GM12878 (cell line): ENCODE data around the gene ODAD4. TPM values are rescaled to one million over a fixed set of nuclear protein-coding genes. Genes with fewer than 3 reads are reported as not detected.

Experiments used
- ATAC-seq: fragments of 200-7000 bp; cut with Tn5 transposase; 3 replicates; pipeline ENCODE4 v1.9.1; 2020; ENCODE audit warnings: mild to moderate bottlenecking, moderate library complexity
- BruUV-seq: library from RNA; stranded (reverse); fragments of 400-500 nt; replicated peaks from 2 replicates; lab custom pipeline; 2021; lab: Mats Ljungman, UMichigan
- CTCF ChIA-PET: fragments of 300-600 bp; sonication (Branson Sonifier 250); formaldehyde crosslinking; extraction: SDS; loops from one replicate; lab custom pipeline; 2021; ENCODE audit warnings: inconsistent platforms; lab: Yijun Ruan, JAX
- POLR2A ChIA-PET: fragments of 350-600 bp; formaldehyde crosslinking; extraction: SDS; loops from one replicate; lab custom pipeline; 2021; ENCODE audit warnings: inconsistent platforms; lab: Charles Lee
- RAD21 ChIA-PET: fragments of 300-600 bp; sonication (Branson Sonifier 250); formaldehyde crosslinking; loops from one replicate; lab custom pipeline; 2023; ENCODE audit warnings: antibody characterized with exemption; ENCODE audit not compliant: unreplicated experiment; lab: Charles Lee
- SMC1A ChIA-PET: fragments of 300-600 bp; sonication (Branson Sonifier 250); formaldehyde crosslinking; loops from one replicate; lab custom pipeline; 2023; ENCODE audit not compliant: unreplicated experiment, uncharacterized antibody; lab: Charles Lee
- DNase-seq: peaks from one replicate; pipeline ENCODE4 v3.0.0-alpha.2; 2011; ENCODE audit warnings: low read depth, low spot score
- FAIRE-seq: peaks from 3 replicates; lab custom pipeline; 2011; peaks lifted over from hg19 to GRCh38; lab: Jason Lieb, UNC
- H2AFZ ChIP-seq: 2 replicates; pipeline ENCODE4 v1.6.0; 2011; ENCODE audit warnings: low read depth, low read length, control low read depth; ENCODE audit not compliant: control insufficient read depth
- H3K27ac ChIP-seq: 2 replicates; pipeline ENCODE4 v1.5.1; 2011; ENCODE audit warnings: control low read depth; ENCODE audit not compliant: control insufficient read depth, insufficient read depth
- H3K27me3 ChIP-seq, 2 experiments: replicated peaks in 1 of 2; 2 replicates each; pipeline versions ENCODE4 v1.6.0 to v1.6.1; 2011; ENCODE audit warnings: low read length in 1 of 2; ENCODE audit not compliant: control insufficient read depth in 2 of 2, insufficient read depth in 2 of 2
- H3K36me3 ChIP-seq, 2 experiments: 2 replicates each; pipeline ENCODE4 v1.5.1; 2011; ENCODE audit warnings: low read length in 1 of 2; ENCODE audit not compliant: control insufficient read depth in 2 of 2, insufficient read depth in 2 of 2
- H3K4me1 ChIP-seq: 2 replicates; pipeline ENCODE4 v1.6.1; 2011; ENCODE audit warnings: mild to moderate bottlenecking, low read length, moderate library complexity, mixed read lengths; ENCODE audit not compliant: control insufficient read depth, insufficient read depth
- H3K4me2 ChIP-seq: 2 replicates; pipeline ENCODE4 v1.6.0; 2011; ENCODE audit warnings: control low read depth; ENCODE audit not compliant: control insufficient read depth, insufficient read depth
- H3K4me3 ChIP-seq: fragments of 200-600 bp; sonication (generic); 2 replicates; pipeline ENCODE4 v1.5.1; 2016
- H3K79me2 ChIP-seq: 2 replicates; pipeline ENCODE4 v1.6.0; 2011; ENCODE audit warnings: low read length; ENCODE audit not compliant: control insufficient read depth, insufficient read depth
- H3K9ac ChIP-seq: 2 replicates; pipeline ENCODE4 v1.8.0; 2011; ENCODE audit warnings: low read length, control low read depth, mixed read lengths; ENCODE audit not compliant: control insufficient read depth, insufficient read depth
- H3K9me3 ChIP-seq: replicated peaks from 3 replicates; pipeline ENCODE4 v1.5.1; 2011; ENCODE audit warnings: mild to moderate bottlenecking, low read length; ENCODE audit not compliant: control insufficient read depth, insufficient read depth
- H4K20me1 ChIP-seq: 2 replicates; pipeline ENCODE4 v1.6.0; 2011; ENCODE audit not compliant: control insufficient read depth, insufficient read depth
- CEBPB ChIP-seq, 2 experiments: fragments of 150-350 bp in 1 of 2; IDR thresholded peaks; 2 replicates each; pipeline ENCODE4 v1.6.1; 2012 to 2014; ENCODE audit warnings: low read depth in 2 of 2, low read length in 2 of 2, borderline replicate concordance in 1 of 2, inconsistent platforms in 1 of 2
- CHD2 ChIP-seq: IDR thresholded peaks from 2 replicates; pipeline ENCODE4 v1.6.1; 2011; ENCODE audit warnings: low read depth, low read length, improper control_type of control experiment, borderline replicate concordance
- MLLT1 ChIP-seq: fragments of 450-650 bp; IDR thresholded peaks from 2 replicates; pipeline ENCODE4 v1.6.1; 2016; ENCODE audit warnings: mild to moderate bottlenecking
- POLR2AphosphoS2 ChIP-seq: IDR thresholded peaks from 2 replicates; pipeline ENCODE4 v1.6.1; 2011; ENCODE audit warnings: low read depth, mild to moderate bottlenecking, low read length, improper control_type of control experiment, moderate library complexity
- RB1 ChIP-seq: fragments of 450-650 bp; formaldehyde crosslinking; IDR thresholded peaks from 2 replicates; pipeline ENCODE4 v1.6.1; 2017; ENCODE audit warnings: mild to moderate bottlenecking, borderline replicate concordance
- SUZ12 ChIP-seq: fragments of 200-600 bp; sonication (generic); IDR thresholded peaks from one replicate; pipeline ENCODE4 v1.6.1; 2018; ENCODE audit warnings: antibody characterized with exemption, mild to moderate bottlenecking; ENCODE audit not compliant: unreplicated experiment
- YBX1 ChIP-seq: fragments of 450-650 bp; IDR thresholded peaks from 2 replicates; pipeline ENCODE4 v1.6.1; 2016; ENCODE audit warnings: antibody characterized with exemption
- YY1 ChIP-seq: IDR thresholded peaks from 2 replicates; pipeline ENCODE4 v1.6.1; 2011; ENCODE audit warnings: low read depth, mild to moderate bottlenecking, low read length
- ZBED1 ChIP-seq: IDR thresholded peaks from 2 replicates; pipeline ENCODE4 v1.6.1; 2016; ENCODE audit warnings: borderline replicate concordance
- ZNF207 ChIP-seq: fragments of 450-650 bp; IDR thresholded peaks from 2 replicates; pipeline ENCODE4 v1.6.1; 2014; ENCODE audit warnings: antibody characterized with exemption, mild to moderate bottlenecking, borderline replicate concordance
- WGBS: methylation state at CpG from one replicate; pipeline ENCODE4 v1.1.6; 2016; ENCODE audit warnings: low lambda C conversion rate; ENCODE audit not compliant: insufficient replicate concordance, insufficient coverage; ENCODE audit errors: missing lambda C conversion rate; 5-methylcytosine and 5-hydroxymethylcytosine counted together
- in situ Hi-C: fragments of 300-500 bp; cut with MboI; formaldehyde crosslinking; loops from 9 replicates; pipeline ENCODE4 v1.14.3; 2018; ENCODE audit warnings: mixed read lengths
- intact Hi-C: fragments of 100-400 bp; cut with micrococcal nuclease; formaldehyde crosslinking; loops from one replicate; pipeline ENCODE4 v1.14.2; 2022; ENCODE audit not compliant: unreplicated experiment
- polyA plus RNA-seq, 11 experiments: library from polyadenylated mRNA; depleted of rRNA in 4 of 11; unstranded in 6 of 11; stranded (reverse) in 5 of 11; fragments of >200 nt; fragmentation: Nextera tagmentation in 4 of 11; fragmentation: Illumina TruSeq in 1 of 11; extraction: Ambion mirVana in 4 of 11; extraction: Trizol in 1 of 11; gene quantifications; 1 replicate in 1 of 11; 2 replicates in 10 of 11; pipeline versions ENCODE4 v1.2.1 to v1.2.3, GENCODE V29; 2011 to 2016; ENCODE audit warnings: inconsistent platforms in 2 of 11, missing spikeins in 2 of 11, low read depth in 1 of 11
- total RNA-seq, 4 experiments: library from RNA; depleted of rRNA in 3 of 4; stranded (reverse); fragments of >200 nt in 3 of 4; fragmentation: Illumina TruSeq in 1 of 4; extraction: Trizol in 1 of 4; gene quantifications; 2 replicates each; pipeline versions ENCODE4 v1.2.1 to v1.2.3, GENCODE V29; 2013 to 2021

ODAD4 gene
- total and polyA plus RNA-seq, 10 of the 15 experiments (the other 5 are each of a cell fraction or from before 2014, with no cell fraction given), result 0.10 to 0.73 (median 0.35) TPM

- ChIA-PET SMC1A (no interaction called here), POLR2A (interaction anchor here (0.6 to 1.9 kb wide), 2 partner anchors 21 to 121 kb away, joined by 3 to 5 read pairs; partner anchors contain the start of gene ACLY), CTCF (no interaction called here), RAD21 (interaction anchor here (1.3 kb wide), 1 partner anchor 23 kb away, joined by 3 read pairs; no protein-coding TSS in a partner anchor)
- TF ChIP-seq RB1, result no peak
- TF ChIP-seq SUZ12, result no peak
- TF ChIP-seq CEBPB (IDR thresholded peaks at IDR 0.05; ENCODE audit: borderline replicate concordance in 1 of 2, low read depth in 2 of 2, low read length in 2 of 2), result no peak
- no peak for TF ChIP-seq YBX1
- TF ChIP-seq ZNF207, result no peak
- TF ChIP-seq YY1, result no peak
- no peak for TF ChIP-seq ZBED1
- no peak for TF ChIP-seq CHD2
- TF ChIP-seq POLR2AphosphoS2, result no peak
- TF ChIP-seq MLLT1, result no peak
- Histone ChIP-seq H3K4me1 (peaks cover 9% of the 10 kb centered on the region), H3K9me3 (no peaks in the 10 kb centered on the region), H3K79me2 (no peaks in the 10 kb centered on the region), H4K20me1 (no peaks in the 10 kb centered on the region), H3K4me2 (no peak overlapping the region), H3K27ac (no peak overlapping the region), H3K36me3 (no peaks in the 10 kb centered on the region), H3K27me3 (no peaks in the 10 kb centered on the region), H3K4me3 (no peak overlapping the region), H3K9ac (no peak overlapping the region), H2AFZ (no peak overlapping the region)
- intact Hi-C loops (no loop called here), in situ Hi-C loops (no loop called here)
- BruUV-seq, result no TSS peak
- ATAC-seq (no peak), DNase-seq (no peak), FAIRE-seq (no peak)
- WGBS, result 63% methylated on average over 6 of the region's 6 CpGs
Observed at GRCh38 chr17:41939693-41940090, 9.3 kb downstream of the ODAD4 start.
